Panc1 (cell line): ENCODE measurements around the gene DNAJB7. TPM values are rescaled to one million over a fixed set of nuclear protein-coding genes. Genes with fewer than 3 reads are reported as not detected.
"Not testable (repeated sequence)": the region's sequence is repeated elsewhere in the genome, so short reads cannot be mapped to it uniquely, and the experiment has no call there.

Experiments
- ATAC-seq: fragments of 200-7000 bp; cut with Tn5 transposase; 2 replicates; pipeline ENCODE4 v1.9.1; 2020; ENCODE audit warnings: mild to moderate bottlenecking, moderate library complexity
- BruUV-seq: library from RNA; stranded (reverse); fragments of 400-500 nt; replicated peaks from 2 replicates; lab custom pipeline; 2021; lab: Mats Ljungman, UMichigan
- CTCF ChIA-PET: fragments of 300-600 bp; sonication (Branson Sonifier 250); formaldehyde crosslinking; loops from one replicate; lab custom pipeline; 2022; ENCODE audit warnings: antibody characterized with exemption; lab: Charles Lee
- POLR2A ChIA-PET: fragments of 300-600 bp; sonication (Branson Sonifier 250); formaldehyde crosslinking; loops from one replicate; lab custom pipeline; 2022; ENCODE audit warnings: antibody characterized with exemption; lab: Charles Lee
- DNase-seq: peaks from one replicate; pipeline ENCODE4 v3.0.0-alpha.2; 2010; ENCODE audit warnings: low read depth, low spot score
- H3K27ac ChIP-seq: 2 replicates; pipeline ENCODE4 v1.5.1; 2011; ENCODE audit warnings: mild to moderate bottlenecking, low read length, inconsistent platforms
- H3K27me3 ChIP-seq: fragments of 200-500 bp; sonication (Bioruptor generic); 2 replicates; pipeline ENCODE4 v1.6.0; 2014; ENCODE audit warnings: low read length, inconsistent platforms; ENCODE audit not compliant: control insufficient read depth, insufficient read depth
- H3K36me3 ChIP-seq: fragments of 200-500 bp; sonication (Bioruptor generic); 2 replicates; pipeline ENCODE4 v1.5.1; 2014; ENCODE audit warnings: inconsistent platforms, mild to moderate bottlenecking, low read length, moderate library complexity; ENCODE audit not compliant: control insufficient read depth, insufficient read depth
- H3K4me1 ChIP-seq: 2 replicates; pipeline ENCODE4 v1.5.1; 2011; ENCODE audit warnings: inconsistent platforms, mild to moderate bottlenecking, low read length, moderate library complexity; ENCODE audit not compliant: control insufficient read depth, insufficient read depth
- H3K4me3 ChIP-seq, 2 experiments: 2 replicates each; pipeline ENCODE4 v1.5.1; 2011 to 2012; ENCODE audit warnings: low read depth in 2 of 2, low read length in 2 of 2, mild to moderate bottlenecking in 2 of 2, inconsistent platforms in 1 of 2, moderate library complexity in 1 of 2
- H3K9me3 ChIP-seq: fragments of 200-500 bp; sonication (Bioruptor generic); 2 replicates; pipeline ENCODE4 v1.5.1; 2014; ENCODE audit warnings: low read depth, mild to moderate bottlenecking, inconsistent platforms, low read length, moderate library complexity; ENCODE audit not compliant: control insufficient read depth, insufficient read depth
- POLR2AphosphoS5 ChIP-seq: IDR thresholded peaks from 2 replicates; pipeline ENCODE4 v1.6.1; 2012; ENCODE audit warnings: mild to moderate bottlenecking, low read depth, low read length, moderate library complexity
- REST ChIP-seq, 2 experiments: IDR thresholded peaks; 2 replicates each; pipeline ENCODE4 v1.6.1; 2011 to 2012; ENCODE audit warnings: low read depth in 2 of 2, control low read depth in 1 of 2, low read length in 1 of 2, mild to moderate bottlenecking in 1 of 2, moderate library complexity in 1 of 2; ENCODE audit not compliant: insufficient read depth in 1 of 2
- SIN3A ChIP-seq: IDR thresholded peaks from 2 replicates; pipeline ENCODE4 v1.6.1; 2012; ENCODE audit warnings: low read depth, mild to moderate bottlenecking, low read length, moderate library complexity, borderline replicate concordance; ENCODE audit not compliant: insufficient read depth
- TCF7L2 ChIP-seq: IDR thresholded peaks from 2 replicates; pipeline ENCODE4 v1.6.1; 2011; ENCODE audit warnings: mild to moderate bottlenecking, low read depth, low read length, inconsistent platforms
- in situ Hi-C: cut with HindIII; loops from 2 replicates; pipeline ENCODE4 v1.10.0; 2016; ENCODE audit warnings: low sequenced_read_pairs, low pct_unique_long_range_greater_than_20kb
- intact Hi-C: fragments of 100-400 bp; cut with micrococcal nuclease; formaldehyde crosslinking; loops from one replicate; pipeline ENCODE4 v1.10.0; 2022; ENCODE audit not compliant: unreplicated experiment
- total RNA-seq: library from RNA; stranded (reverse); gene quantifications from one replicate; pipeline ENCODE4 v1.2.1, GENCODE V29; 2021; ENCODE audit not compliant: unreplicated experiment
- TF ChIP-seq, protein P1 (sequence below): fragments of 450-650 bp; IDR thresholded peaks from 2 replicates; pipeline ENCODE4 v1.5.1; 2017; ENCODE audit warnings: mild to moderate bottlenecking

Gene DNAJB7
- total RNA-seq, 1 experiment from 2014 or later = not detected

DNA sequence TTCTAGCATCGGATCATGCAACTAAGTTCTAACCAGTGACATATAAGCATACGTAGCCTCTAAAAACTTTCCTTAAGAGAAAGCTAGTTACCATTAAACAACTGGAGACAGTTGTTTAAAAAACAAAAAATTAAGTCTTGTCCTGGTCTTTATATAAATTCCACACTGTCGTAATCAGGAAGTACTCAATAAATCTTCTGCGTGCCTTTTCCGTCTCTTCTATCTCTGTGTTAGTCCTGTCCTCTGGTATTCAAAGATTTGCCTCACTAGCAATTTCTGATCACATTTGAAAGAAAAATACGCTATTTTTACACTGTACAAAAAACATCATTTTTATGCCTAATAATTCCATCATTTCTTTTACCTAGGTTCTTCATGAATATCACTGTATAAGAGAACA, 32.8 kb downstream of the DNAJB7 start:
- CTCF ChIA-PET = interaction anchor here (0.6 kb wide), 1 partner anchor 321 kb away, joined by 6 read pairs; no protein-coding TSS in a partner anchor
- intact Hi-C loops (no loop called here), in situ Hi-C loops (no loop called here)
- Histone ChIP-seq H3K9me3 (no peaks in the 10 kb centered on the region), H3K4me1 (peaks cover 6% of the 10 kb centered on the region), H3K27ac (no peak overlapping the region), H3K27me3 (no peaks in the 10 kb centered on the region), H3K36me3 (peaks cover 43% of the 10 kb centered on the region), H3K4me3 (no peak overlapping the region)
- no TSS peak for BruUV-seq
- POLR2A ChIA-PET = no interaction called here
- ATAC-seq (no peak), DNase-seq (no peak)
- TF ChIP-seq POLR2AphosphoS5 (no peak), SIN3A (no peak), TCF7L2 (no peak), REST (IDR thresholded peaks at IDR 0.05; ENCODE audit: insufficient read depth in 1 of 2, low read depth in 2 of 2, low read length in 1 of 2) (no peak)
- TF ChIP-seq, protein P1, sequence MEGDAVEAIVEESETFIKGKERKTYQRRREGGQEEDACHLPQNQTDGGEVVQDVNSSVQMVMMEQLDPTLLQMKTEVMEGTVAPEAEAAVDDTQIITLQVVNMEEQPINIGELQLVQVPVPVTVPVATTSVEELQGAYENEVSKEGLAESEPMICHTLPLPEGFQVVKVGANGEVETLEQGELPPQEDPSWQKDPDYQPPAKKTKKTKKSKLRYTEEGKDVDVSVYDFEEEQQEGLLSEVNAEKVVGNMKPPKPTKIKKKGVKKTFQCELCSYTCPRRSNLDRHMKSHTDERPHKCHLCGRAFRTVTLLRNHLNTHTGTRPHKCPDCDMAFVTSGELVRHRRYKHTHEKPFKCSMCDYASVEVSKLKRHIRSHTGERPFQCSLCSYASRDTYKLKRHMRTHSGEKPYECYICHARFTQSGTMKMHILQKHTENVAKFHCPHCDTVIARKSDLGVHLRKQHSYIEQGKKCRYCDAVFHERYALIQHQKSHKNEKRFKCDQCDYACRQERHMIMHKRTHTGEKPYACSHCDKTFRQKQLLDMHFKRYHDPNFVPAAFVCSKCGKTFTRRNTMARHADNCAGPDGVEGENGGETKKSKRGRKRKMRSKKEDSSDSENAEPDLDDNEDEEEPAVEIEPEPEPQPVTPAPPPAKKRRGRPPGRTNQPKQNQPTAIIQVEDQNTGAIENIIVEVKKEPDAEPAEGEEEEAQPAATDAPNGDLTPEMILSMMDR = no peak

DNA sequence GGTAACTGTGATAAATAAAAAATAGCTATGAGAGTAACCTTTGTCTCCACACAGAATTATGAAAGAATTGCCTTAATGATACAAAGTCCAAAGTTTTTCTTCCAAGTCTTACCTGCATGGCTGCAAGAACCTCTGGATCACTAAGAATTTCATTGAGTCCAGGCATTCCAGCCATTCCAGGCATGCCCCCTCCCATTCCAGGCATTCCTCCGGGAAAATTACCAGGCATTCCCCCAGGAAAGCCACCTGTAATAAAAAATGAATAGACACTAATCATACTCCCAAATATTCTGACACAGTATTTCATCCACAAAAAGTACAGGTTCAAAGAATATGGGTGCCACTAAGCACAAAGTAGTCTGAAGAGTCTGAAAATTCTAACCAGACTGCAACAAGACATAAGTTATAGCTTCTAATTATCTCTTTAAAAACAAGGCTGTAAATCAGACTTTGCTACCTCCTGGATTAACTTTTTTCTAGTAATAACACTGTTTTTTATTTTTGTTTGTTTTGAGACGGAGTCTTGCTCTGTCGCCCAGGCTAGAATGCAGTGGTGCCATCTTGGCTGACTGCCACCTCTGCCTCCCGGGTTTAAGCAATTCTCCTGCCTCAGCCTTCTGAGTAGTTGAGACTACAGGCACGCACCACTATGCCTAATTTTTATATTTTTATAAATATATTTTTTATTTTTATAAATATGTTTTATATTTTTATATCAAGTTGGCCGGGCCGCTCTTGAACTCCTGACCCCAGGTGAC, 34.8 kb downstream of the DNAJB7 start:
- no peak for ATAC-seq
- intact Hi-C loops = no loop called here
- Histone ChIP-seq H3K4me1 (peaks cover 6% of the 10 kb centered on the region), H3K9me3 (no peaks in the 10 kb centered on the region), H3K4me3 (no peak overlapping the region), H3K36me3 (peaks cover 34% of the 10 kb centered on the region), H3K27me3 (no peaks in the 10 kb centered on the region), H3K27ac (no peak overlapping the region)
- no peak for DNase-seq
- in situ Hi-C loops = no loop called here
- POLR2A ChIA-PET = interaction anchor here (0.6 kb wide), 1 partner anchor 81 kb away, joined by 6 read pairs; no protein-coding TSS in a partner anchor
- TF ChIP-seq POLR2AphosphoS5 (no peak), TCF7L2 (no peak), SIN3A (no peak), REST (IDR thresholded peaks at IDR 0.05; ENCODE audit: insufficient read depth in 1 of 2, low read depth in 2 of 2, low read length in 1 of 2) (no peak)
- TF ChIP-seq, protein P1 = no peak
- BruUV-seq = no TSS peak
- CTCF ChIA-PET = no interaction called here

DNA sequence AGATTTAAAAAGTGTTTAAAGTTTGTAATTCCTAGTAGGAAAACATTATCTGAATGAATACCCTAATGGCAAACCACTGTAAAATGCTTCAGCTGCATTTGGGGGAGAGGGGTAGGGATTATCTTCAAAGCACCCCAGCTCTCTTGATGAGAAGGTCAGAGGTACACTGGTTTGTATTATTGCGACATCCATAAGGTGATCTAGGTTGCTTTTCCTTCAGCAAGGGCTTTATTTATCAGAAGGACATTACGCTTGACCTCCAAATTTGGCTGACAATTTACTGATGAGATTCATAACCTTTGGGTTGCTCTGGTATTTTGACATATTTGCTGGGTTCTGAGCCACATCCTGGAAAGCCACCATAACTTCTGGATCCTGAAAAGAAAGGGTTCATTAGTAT, 35.6 kb downstream of the DNAJB7 start:
- TSS peak; percentile 96 for BruUV-seq
- H3K27me3 ChIP-seq, CTCF ChIA-PET, ATAC-seq, H3K9me3 ChIP-seq, intact Hi-C loops, H3K27ac ChIP-seq, DNase-seq, in situ Hi-C loops, H3K4me1 ChIP-seq, H3K4me3 ChIP-seq: not testable (repeated sequence)
- H3K36me3 ChIP-seq = peaks cover 29% of the 10 kb centered on the region
- POLR2A ChIA-PET = interaction anchor here (0.6 kb wide), 1 partner anchor 81 kb away, joined by 6 read pairs; no protein-coding TSS in a partner anchor
